ENCODE results near the gene KLHDC10.
"Not testable (repeated sequence)": the region's sequence is repeated elsewhere in the genome, so short reads cannot be mapped to it uniquely, and the experiment has no call there.

KLHDC10 gene

GRCh38 chr7:130154501-130155317 is 84.4 kb downstream of the KLHDC10 start:
- DNase-seq (ENCODE audit: low read depth in 2 of 2), result no peak

- no peak for DNase-seq (ENCODE audit: low read depth in 2 of 2)
Measured at GRCh38 chr7:130156140-130156539, 85.8 kb downstream of the KLHDC10 start.

DNA sequence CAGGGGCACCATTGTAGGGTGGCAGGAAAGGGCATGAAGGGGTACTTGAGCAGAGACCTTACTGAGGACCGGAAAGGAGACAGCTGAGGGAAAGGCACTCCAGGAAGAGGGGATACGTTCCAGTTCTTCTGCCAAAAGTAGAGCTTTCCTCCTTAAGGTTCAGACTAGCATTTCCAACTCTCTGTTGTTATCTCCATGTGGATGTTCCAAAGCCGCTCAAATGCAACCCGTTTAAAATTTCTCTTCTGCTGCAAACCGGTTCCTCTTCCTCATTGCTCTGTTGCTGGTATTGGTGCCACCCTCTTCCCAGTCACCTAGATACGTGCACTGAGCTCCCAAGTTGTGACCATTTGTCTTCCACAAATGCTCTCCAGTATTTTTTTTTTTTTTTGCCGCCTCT is 87.4 kb downstream of the KLHDC10 start:
- no peak for DNase-seq (ENCODE audit: low read depth in 2 of 2)

DNA sequence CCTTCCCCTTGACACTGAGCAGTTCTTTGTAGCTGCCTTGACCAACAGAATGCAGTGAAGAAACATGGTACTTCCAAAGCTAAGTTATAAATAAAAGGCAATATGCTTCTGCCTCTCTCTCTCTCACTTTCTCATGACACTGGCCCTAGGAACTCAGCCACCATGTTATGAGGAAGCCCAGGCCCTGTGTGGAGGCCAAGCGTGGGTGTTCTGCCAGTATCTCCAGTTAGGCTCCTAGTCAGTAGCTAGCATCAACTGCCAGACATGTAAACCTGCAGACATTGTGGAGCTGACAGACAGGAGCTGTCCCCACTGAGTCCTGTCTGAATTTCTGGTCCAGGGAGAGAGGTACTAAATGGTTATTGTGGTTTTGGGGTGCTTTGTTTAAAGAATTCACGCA is 89.7 kb downstream of the KLHDC10 start:
- no peak for DNase-seq (ENCODE audit: low read depth in 2 of 2)

DNA sequence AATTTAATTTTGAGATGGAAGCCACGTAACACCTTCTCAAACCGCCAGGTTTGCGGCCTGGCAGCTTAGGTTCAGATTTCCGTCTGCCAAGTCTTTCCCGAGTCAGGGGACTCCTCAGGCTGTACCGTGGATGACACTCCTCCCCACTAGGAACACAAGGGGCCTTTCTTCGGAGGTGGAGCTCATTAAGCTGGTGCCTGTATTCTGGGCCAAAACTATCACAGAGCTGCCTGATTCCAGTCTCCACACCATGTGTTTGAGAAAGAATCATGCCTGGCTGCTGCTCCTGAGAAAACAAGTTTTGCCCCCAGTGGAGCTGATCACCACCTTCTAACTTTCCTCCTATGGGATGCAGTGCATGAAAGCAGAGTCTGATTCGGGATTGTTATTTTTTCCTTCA is 90.1 kb downstream of the KLHDC10 start:
- DNase-seq (ENCODE audit: low read depth in 2 of 2), result no peak

DNA sequence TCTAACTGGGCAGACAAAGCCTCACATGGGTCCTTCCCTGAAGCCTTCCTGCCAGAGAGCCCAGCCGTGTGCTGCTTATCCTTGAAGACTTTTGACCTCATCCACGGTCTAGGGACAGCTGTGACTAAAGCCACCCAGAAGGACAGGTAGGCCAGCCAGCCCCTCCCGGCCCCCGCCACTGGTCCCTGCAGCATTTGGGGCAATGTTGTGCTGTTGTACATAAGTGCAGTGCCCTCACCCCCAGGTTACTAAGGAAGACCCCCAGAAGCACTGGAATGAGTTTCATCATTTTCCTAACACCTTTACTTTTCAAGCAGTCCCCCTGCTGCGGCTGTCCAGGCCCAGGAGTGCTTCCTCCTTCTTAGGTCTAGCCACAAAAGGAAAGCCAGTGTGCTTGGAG is 91.9 kb downstream of the KLHDC10 start:
- no peak for DNase-seq (ENCODE audit: low read depth in 2 of 2)

GRCh38 chr7:130174237-130174959 is 104.1 kb downstream of the KLHDC10 start:
- DNase-seq (ENCODE audit: low read depth in 2 of 2), result no peak

GRCh38 chr7:130178251-130178650 is 107.9 kb downstream of the KLHDC10 start:
- no peak for DNase-seq (ENCODE audit: low read depth in 2 of 2)

- DNase-seq (ENCODE audit: low read depth in 2 of 2), result no peak
Measured at GRCh38 chr7:130179631-130180030, 109.3 kb downstream of the KLHDC10 start.

DNA sequence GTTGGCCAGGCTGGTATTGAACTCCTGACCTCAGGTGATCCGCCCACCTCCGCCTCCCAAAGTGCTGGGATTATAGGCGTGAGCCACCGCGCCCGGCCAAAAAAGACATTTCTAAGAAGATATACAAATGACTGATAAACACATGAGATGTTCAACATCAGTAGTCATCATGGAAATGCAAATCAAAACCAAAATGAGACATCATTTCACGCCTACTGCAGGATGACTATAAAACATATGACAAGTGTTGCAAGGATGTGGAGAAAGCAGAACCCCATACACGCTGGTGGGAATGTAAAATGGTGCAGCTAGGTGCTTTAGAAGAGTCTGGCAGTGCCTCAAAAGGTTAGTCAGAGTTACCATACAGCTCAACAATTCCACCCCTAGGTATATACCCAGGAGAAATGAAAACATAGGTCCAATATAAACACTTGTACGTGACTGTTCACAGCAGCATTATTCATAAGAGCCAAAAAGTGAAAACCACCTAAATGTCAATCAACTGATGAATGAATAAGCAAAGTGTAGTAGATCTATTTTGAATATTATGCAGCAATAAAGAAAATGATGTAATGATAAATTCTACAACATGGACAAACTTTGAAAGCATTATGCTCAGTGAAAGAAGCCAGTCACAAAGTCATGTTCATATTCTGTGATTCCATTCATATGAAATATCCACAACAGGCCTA is 110.4 kb downstream of the KLHDC10 start:
- DNase-seq (ENCODE audit: low read depth in 2 of 2), result no peak

GRCh38 chr7:130181263-130181605 is 110.9 kb downstream of the KLHDC10 start:
- DNase-seq (ENCODE audit: low read depth in 2 of 2), result no peak

DNA sequence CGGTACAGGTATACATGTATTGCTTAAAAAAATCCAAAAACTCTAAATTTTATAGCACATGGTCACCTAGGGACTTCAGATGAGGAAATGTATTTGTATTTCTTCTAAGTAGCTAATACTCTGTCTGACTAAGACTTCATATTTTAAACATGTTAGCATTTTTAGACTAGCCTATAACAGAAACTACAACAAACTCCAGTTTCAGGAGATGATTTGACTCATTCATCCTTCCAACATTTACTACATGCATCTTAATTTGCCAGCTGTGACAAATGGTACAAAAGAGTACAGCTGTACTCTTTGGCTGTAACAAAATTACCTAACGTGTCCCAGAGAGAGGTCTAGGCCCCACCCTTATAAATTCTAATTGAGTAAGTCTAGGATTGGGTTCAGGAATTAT is 112.7 kb downstream of the KLHDC10 start:
- DNase-seq (ENCODE audit: low read depth in 2 of 2), result no peak

GRCh38 chr7:130184349-130184748 is 114.0 kb downstream of the KLHDC10 start:
- DNase-seq (ENCODE audit: low read depth in 2 of 2), result not testable (repeated sequence)
